ENCODE results near the gene ESYT3. TPM values are rescaled to one million over a fixed set of nuclear protein-coding genes. Genes with fewer than 3 reads are reported as not detected.
"Not testable (repeated sequence)": the region's sequence is repeated elsewhere in the genome, so short reads cannot be mapped to it uniquely, and the experiment has no call there.

The ESYT3 gene
- total RNA-seq, 1 experiment from 2014 or later = 0.44 TPM

- no peak for DNase-seq (ENCODE audit: unreplicated experiment)
- intact Hi-C loops (cut with micrococcal nuclease) = no loop called here
- Mint-ChIP-seq H3K9me3 (ENCODE audit: unreplicated experiment) (no peaks in the 10 kb centered on the region), H3K27me3 (ENCODE audit: insufficient read depth, unreplicated experiment) (no peaks in the 10 kb centered on the region), H3K4me1 (ENCODE audit: insufficient read depth, unreplicated experiment) (peaks cover 6% of the 10 kb centered on the region), H3K4me3 (ENCODE audit: unreplicated experiment) (no peak overlapping the region), H3K27ac (ENCODE audit: low read depth, unreplicated experiment) (peak overlapping the region; percentile 25), H3K36me3 (ENCODE audit: insufficient read depth, unreplicated experiment) (no peaks in the 10 kb centered on the region)
- TF ChIP-seq CTCF (IDR thresholded peaks at IDR 0.05; ENCODE audit: unreplicated experiment) = no peak
- ChIA-PET POLR2A (interaction anchor here (0.6 kb wide), 1 partner anchor 15 kb away, joined by 3 read pairs; no protein-coding TSS in a partner anchor), CTCF (interaction anchor here (0.6 to 1.4 kb wide), 2 partner anchors 86 to 463 kb away, joined by 3 read pairs; no protein-coding TSS in a partner anchor)
- BruUV-seq (replicated peaks) = no TSS peak
Measured at GRCh38 chr3:138452436-138452835, 18.0 kb downstream of the ESYT3 start.

GRCh38 chr3:138453940-138454339 is 19.5 kb downstream of the ESYT3 start:
- H3K27ac Mint-ChIP-seq (ENCODE audit: low read depth, unreplicated experiment); H3K4me1 Mint-ChIP-seq (ENCODE audit: insufficient read depth, unreplicated experiment); BruUV-seq (replicated peaks); H3K36me3 Mint-ChIP-seq (ENCODE audit: insufficient read depth, unreplicated experiment); H3K27me3 Mint-ChIP-seq (ENCODE audit: insufficient read depth, unreplicated experiment); H3K9me3 Mint-ChIP-seq (ENCODE audit: unreplicated experiment); POLR2A ChIA-PET; CTCF ChIA-PET; H3K4me3 Mint-ChIP-seq (ENCODE audit: unreplicated experiment); DNase-seq (ENCODE audit: unreplicated experiment); intact Hi-C loops (cut with micrococcal nuclease): not testable (repeated sequence)

GRCh38 chr3:138455801-138456716 is 21.6 kb downstream of the ESYT3 start:
- no peak overlapping the region for H3K4me3 Mint-ChIP-seq (ENCODE audit: unreplicated experiment)
- intact Hi-C loops (cut with micrococcal nuclease) = no loop called here
- H3K27ac Mint-ChIP-seq (ENCODE audit: low read depth, unreplicated experiment) = peak overlapping the region; percentile 25
- BruUV-seq (replicated peaks) = no TSS peak
- CTCF ChIA-PET = interaction anchor here (0.6 to 2.1 kb wide), 3 partner anchors 21 to 467 kb away, joined by 3 to 7 read pairs (median 3); no protein-coding TSS in a partner anchor
- POLR2A ChIA-PET = no interaction called here
- H3K9me3 Mint-ChIP-seq (ENCODE audit: unreplicated experiment) = no peaks in the 10 kb centered on the region
- H3K36me3 Mint-ChIP-seq (ENCODE audit: insufficient read depth, unreplicated experiment) = no peaks in the 10 kb centered on the region
- DNase-seq (ENCODE audit: unreplicated experiment) = peak; percentile 65
- peaks cover 6% of the 10 kb centered on the region for H3K4me1 Mint-ChIP-seq (ENCODE audit: insufficient read depth, unreplicated experiment)
- H3K27me3 Mint-ChIP-seq (ENCODE audit: insufficient read depth, unreplicated experiment) = no peaks in the 10 kb centered on the region
- TF ChIP-seq CTCF (IDR thresholded peaks at IDR 0.05; ENCODE audit: unreplicated experiment) = no peak

- BruUV-seq (replicated peaks) = no TSS peak
- POLR2A ChIA-PET = interaction anchor here (0.6 kb wide), 1 partner anchor 15 kb away, joined by 3 read pairs; no protein-coding TSS in a partner anchor
- H3K4me1 Mint-ChIP-seq (ENCODE audit: insufficient read depth, unreplicated experiment) = peaks cover 6% of the 10 kb centered on the region
- H3K27me3 Mint-ChIP-seq (ENCODE audit: insufficient read depth, unreplicated experiment) = no peaks in the 10 kb centered on the region
- H3K36me3 Mint-ChIP-seq (ENCODE audit: insufficient read depth, unreplicated experiment) = no peaks in the 10 kb centered on the region
- no peak overlapping the region for H3K27ac Mint-ChIP-seq (ENCODE audit: low read depth, unreplicated experiment)
- no peaks in the 10 kb centered on the region for H3K9me3 Mint-ChIP-seq (ENCODE audit: unreplicated experiment)
- H3K4me3 Mint-ChIP-seq (ENCODE audit: unreplicated experiment) = no peak overlapping the region
- intact Hi-C loops (cut with micrococcal nuclease) = no loop called here
- DNase-seq (ENCODE audit: unreplicated experiment) = no peak
- no peak for TF ChIP-seq CTCF (IDR thresholded peaks at IDR 0.05; ENCODE audit: unreplicated experiment)
- CTCF ChIA-PET = interaction anchor here (0.6 to 2.1 kb wide), 4 partner anchors 22 to 466 kb away, joined by 3 to 7 read pairs (median 4); no protein-coding TSS in a partner anchor
Measured at GRCh38 chr3:138456961-138457862, 22.8 kb downstream of the ESYT3 start.
